GM19397 (cell line): ENCODE data around the gene RNF17.

Source experiments
- ATAC-seq: cut with Tn5 transposase; IDR thresholded peaks from one replicate; pipeline ENCODE4 v1.9.1; 2021; ENCODE audit warnings: mild to moderate bottlenecking, moderate library complexity; ENCODE audit not compliant: unreplicated experiment

RNF17 gene

DNA sequence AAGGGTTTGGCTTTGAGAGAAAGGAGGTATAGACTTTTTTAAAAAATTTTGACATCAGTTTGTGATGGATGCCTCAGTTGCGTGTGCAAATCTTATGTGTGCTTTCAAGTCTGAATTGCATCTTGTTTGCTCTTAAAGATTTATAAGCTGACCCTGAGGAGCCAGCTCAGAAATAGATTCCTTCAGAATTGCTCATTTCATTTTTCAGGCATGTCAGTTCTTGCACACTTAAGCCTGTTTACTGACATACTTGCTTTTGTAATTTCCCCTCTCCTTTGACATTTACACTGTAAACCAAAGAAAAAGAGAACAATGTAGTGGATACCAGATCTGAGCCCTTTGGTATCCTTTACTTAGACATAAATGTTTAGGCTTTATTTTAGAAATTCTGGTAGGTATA, 87.6 kb downstream of the RNF17 start:
- no peak for ATAC-seq

DNA sequence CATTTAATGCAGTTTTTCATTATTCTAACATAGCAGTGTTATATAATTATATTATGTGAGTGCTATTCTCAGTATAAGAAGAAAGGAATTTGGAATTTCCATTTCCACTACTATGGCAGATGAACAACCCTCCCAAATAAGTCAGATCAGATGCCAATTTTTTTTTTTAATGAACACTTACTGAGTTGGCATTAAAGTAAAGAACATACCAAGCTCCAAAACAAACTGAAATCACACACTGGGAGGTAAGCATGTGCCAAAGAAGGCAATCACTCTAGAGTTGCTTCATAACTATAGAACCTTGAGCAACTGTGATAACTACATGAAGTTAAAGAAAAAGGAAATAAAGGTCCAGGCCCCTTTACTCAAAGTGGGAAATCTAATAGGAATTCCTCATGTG, 90.3 kb downstream of the RNF17 start:
- no peak for ATAC-seq

- ATAC-seq = no peak
Observed at GRCh38 chr13:24858953-24859352, 95.0 kb downstream of the RNF17 start.

- ATAC-seq = no peak
Observed at GRCh38 chr13:24860770-24861169, 96.8 kb downstream of the RNF17 start.

DNA sequence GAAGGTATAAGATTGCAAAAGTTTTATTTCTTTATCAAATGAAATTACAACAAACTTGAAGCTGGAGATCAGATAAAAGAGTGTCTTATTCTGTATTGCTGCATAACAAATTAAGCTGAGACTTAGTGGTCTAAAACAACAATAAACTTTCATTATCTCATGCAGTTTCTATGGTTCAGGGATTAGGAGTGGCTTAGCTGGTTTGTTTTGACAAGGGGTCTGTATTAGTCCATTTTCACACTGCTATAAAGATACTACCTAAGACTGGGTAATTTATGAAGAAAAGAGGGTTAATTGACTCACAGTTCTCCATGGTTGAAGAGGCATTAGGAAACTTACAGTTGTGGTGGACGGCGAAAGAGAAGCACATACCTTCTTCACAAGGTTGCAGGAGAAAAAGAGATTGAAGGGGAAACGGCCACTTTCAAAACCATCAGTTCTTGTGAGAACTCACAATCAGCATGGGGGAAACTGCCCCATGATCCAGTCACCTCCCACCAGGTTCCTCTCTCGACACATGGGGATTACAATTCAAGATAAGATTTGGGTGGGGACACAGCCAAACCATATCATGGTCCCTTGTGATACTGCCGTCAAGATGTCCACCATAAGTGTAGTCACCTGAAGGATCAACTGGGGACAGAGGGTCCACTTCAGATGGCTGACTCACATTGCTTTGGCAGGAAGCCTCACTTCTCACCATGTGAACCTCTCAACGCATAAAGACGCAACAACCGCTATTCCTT, 97.8 kb downstream of the RNF17 start:
- no peak for ATAC-seq

GRCh38 chr13:24863748-24864540, 100.0 kb downstream of the RNF17 start:
- no peak for ATAC-seq

GRCh38 chr13:24864579-24864978, 100.6 kb downstream of the RNF17 start:
- ATAC-seq = no peak

DNA sequence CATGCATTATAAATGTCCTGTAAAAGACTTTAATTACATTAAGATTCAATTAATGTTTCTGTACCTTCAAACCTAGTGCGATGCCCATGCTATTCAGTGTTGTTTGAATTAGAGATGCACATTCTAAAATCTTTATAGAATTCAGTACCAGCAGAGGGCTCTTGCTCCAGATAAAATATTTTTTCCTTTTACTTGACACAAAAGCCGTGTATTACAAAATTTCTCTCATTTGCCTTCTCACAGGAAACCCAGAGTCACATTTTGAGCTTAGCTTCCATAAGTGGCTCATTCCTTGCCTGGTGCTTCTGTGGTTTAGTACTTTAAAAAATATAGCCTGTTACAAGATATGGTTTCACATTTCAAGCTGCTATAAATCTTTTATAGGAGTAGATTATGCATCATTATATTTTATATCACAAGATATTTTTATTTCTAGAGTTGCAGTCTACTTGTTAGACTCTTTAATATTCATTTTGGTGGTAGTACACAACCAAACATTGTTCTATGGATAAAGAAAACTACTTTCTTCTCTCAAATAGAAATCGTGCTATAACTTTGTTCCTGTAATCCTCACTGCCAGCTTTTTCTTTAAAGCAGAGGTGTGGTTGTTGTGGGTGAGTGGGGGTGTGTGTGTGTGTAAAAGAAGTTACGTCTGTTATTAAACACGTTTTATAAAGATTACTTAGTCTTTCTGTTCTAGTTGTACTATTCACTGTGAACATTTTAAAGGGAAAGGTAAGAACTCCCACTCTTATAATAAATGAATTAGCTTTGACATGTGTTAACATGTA, 101.4 kb downstream of the RNF17 start:
- ATAC-seq = no peak

- no peak for ATAC-seq
Observed at GRCh38 chr13:24866488-24866887, 102.5 kb downstream of the RNF17 start.

- ATAC-seq = no peak
Observed at GRCh38 chr13:24868874-24869273, 104.9 kb downstream of the RNF17 start.

DNA sequence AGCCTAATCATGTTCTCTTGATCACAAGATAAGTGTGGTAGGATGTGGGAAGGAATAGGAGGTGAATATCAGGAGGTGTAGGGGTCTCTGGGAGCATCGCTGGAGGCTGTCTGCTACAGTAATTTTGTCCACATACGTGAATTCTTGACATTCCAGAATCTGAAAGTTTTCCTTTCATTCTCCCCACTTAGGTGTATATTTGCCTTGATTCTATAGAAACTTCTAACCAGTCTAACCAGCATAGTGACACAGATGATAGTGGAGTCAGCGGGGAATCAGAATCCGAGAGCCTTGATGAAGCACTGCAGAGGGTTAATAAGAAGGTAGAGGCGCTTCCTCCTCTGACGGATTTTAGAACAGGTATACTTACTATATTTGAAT, 106.4 kb downstream of the RNF17 start:
- ATAC-seq = no peak

GRCh38 chr13:24875566-24875965, 111.6 kb downstream of the RNF17 start:
- ATAC-seq = no peak

GRCh38 chr13:24877531-24877930, 113.6 kb downstream of the RNF17 start:
- no peak for ATAC-seq

DNA sequence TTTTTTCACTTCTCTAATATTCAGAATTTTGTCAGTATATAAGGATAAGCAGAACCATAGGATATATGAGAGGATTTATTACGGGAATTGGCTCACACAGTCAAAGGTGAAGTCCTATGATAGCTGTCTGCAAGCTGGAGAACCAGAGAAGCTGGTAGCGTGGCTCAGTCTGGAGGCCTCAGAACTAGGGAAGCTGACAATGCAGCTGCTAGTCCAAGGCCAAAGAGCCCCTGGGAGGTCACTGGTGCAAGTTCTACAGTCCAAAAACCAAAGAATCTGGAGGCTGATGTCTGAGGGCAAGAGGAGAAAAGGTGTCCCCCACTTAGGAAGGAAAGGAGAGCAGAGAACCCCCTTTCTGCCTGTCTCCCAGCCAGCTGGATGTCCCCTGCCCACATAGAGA, 114.4 kb downstream of the RNF17 start:
- no peak for ATAC-seq

DNA sequence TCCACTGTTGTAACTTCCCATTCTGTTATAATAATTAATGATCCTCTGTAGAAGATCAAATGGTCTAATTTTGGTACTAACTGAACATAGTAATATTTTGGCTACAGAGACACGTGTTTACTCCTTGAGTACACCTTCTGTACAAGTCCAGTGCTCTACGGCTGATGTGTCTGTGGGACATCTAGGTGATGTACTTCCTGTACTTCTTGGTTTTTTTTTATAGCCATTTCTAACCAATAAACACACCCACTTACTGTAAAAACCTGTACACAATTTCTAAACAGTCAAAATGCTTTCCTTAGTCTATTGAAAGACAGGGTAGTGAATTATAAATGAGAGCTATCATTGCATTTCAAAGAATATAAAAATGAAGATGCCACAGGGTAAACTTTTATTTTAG, 118.7 kb downstream of the RNF17 start:
- no peak for ATAC-seq

DNA sequence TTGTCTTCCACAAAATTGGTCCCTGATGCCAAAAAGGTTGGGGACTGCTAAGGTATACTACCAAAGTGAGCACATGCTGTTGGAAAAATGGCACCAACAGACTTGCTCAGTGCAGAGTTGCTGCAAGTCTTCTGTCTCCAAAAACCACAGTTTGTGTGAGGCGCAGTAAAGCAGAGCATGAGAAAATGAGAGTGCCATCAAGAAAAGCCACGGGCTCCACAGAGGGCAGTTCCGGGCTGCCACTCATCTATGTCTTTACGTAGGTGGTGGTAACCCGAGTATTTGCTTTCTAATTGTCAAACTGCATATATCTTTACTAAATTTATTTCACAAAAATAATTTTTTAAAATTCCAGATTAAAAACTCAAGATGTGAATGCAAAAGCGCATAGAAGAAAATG, 123.8 kb downstream of the RNF17 start:
- no peak for ATAC-seq

GRCh38 chr13:24888291-24888931, 124.4 kb downstream of the RNF17 start:
- no peak for ATAC-seq

- ATAC-seq = no peak
Observed at GRCh38 chr13:24890256-24890655, 126.3 kb downstream of the RNF17 start.

DNA sequence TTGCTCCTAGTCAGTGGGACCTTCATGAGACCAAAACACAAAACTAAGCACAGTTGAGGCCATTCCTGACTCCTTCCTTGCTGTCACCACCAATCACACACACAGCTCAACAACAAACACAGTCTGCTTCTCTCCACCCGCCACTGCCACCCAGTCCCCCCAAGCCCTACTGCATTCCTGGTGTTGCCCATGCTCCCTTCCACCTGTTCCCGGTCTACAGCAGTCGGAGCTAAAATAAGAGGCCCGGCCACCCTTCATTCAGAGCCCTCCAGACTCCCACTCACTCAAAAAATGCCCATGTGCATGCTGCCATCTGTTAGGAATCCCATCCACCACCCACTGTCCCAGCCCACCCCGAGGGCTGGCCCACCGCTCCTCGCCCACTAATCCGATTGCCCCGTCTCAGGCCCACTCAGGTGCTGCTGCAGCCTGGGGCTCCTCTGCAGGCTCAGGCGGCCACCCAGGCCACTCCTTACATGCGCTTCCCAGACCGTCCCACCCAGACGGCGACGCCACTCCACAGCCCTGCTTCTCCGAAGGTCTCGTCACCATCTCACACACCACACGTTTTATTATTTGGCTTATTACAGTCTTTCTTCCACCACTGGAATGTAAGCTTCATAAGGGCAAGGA, 127.6 kb downstream of the RNF17 start:
- no peak for ATAC-seq

DNA sequence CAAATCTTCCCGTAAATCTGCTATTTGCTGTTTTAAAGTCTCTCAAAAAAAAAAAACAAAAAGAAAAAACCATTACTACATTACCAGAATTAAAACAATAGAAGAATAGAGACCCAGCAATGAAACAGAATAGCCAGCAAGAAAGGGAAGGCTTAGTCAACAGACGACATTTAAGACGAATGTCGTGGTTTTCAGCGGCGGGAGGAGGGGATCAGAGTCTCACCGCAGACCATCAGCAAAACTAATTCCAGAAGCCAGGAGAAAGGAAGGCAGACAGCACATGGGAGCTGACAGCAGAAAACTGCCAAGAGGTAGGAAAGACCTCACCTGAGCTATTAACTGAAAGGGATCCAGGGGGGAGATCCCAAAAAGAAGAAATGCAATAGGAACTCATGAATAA, 128.9 kb downstream of the RNF17 start:
- ATAC-seq = no peak

GRCh38 chr13:24893863-24894262, 129.9 kb downstream of the RNF17 start:
- no peak for ATAC-seq
